ENCODE results near the gene CATSPERZ. TPM values are rescaled to one million over a fixed set of nuclear protein-coding genes. Genes with fewer than 3 reads are reported as not detected.
A peak's percentile ranks its signal among the peaks of the same experiment; 100 is the strongest.

The CATSPERZ gene
- total and polyA plus RNA-seq, 2 of the 13 experiments (the other 11 are each of a cell fraction or from before 2014, with no cell fraction given), result 0.22 to 0.48 TPM

- TF ChIP-seq ZNF460 (CRISPR knock-in tag; IDR thresholded peaks at IDR 0.05; ENCODE audit: borderline replicate concordance) (no peak), ZNF775 (CRISPR knock-in tag; IDR thresholded peaks at IDR 0.05; ENCODE audit: borderline replicate concordance) (no peak), EZH2 (conservative IDR thresholded peaks at IDR 0.05; ENCODE audit: low read depth, low read length) (no peak), BORCS8-MEF2B (CRISPR knock-in tag; IDR thresholded peaks at IDR 0.05) (no peak), SIX1 (CRISPR knock-in tag; IDR thresholded peaks at IDR 0.05; ENCODE audit: borderline replicate concordance) (no peak), ZNF569 (CRISPR knock-in tag; IDR thresholded peaks at IDR 0.05; ENCODE audit: borderline replicate concordance) (no peak), ZNF383 (CRISPR knock-in tag; IDR thresholded peaks at IDR 0.05; ENCODE audit: borderline replicate concordance) (no peak), MTF2 (CRISPR knock-in tag; IDR thresholded peaks at IDR 0.05; ENCODE audit: borderline replicate concordance) (no peak), GZF1 (CRISPR knock-in tag; IDR thresholded peaks at IDR 0.05) (no peak), ATF1 (CRISPR knock-in tag; IDR thresholded peaks at IDR 0.05) (no peak), ZNF296 (CRISPR knock-in tag; conservative IDR thresholded peaks at IDR 0.05) (no peak), ZBTB2 (CRISPR knock-in tag; IDR thresholded peaks at IDR 0.05; ENCODE audit: low read depth) (no peak), ZNF205 (CRISPR knock-in tag; IDR thresholded peaks at IDR 0.05) (no peak), POGZ (CRISPR knock-in tag; IDR thresholded peaks at IDR 0.05) (no peak), FOXP1 (IDR thresholded peaks at IDR 0.05) (no peak), FOXP1 (CRISPR knock-in tag; IDR thresholded peaks at IDR 0.05) (no peak), TBP (CRISPR knock-in tag; IDR thresholded peaks at IDR 0.05) (no peak), ESRRA (CRISPR knock-in tag; IDR thresholded peaks at IDR 0.05; ENCODE audit: low read depth) (no peak), HOXA7 (CRISPR knock-in tag; IDR thresholded peaks at IDR 0.05) (no peak), SMARCC2 (IDR thresholded peaks at IDR 0.05) (no peak), ZNF12 (CRISPR knock-in tag; IDR thresholded peaks at IDR 0.05) (no peak), ZSCAN31 (CRISPR knock-in tag; IDR thresholded peaks at IDR 0.05; ENCODE audit: low read depth) (peak; percentile 64; the same call in 1 of the 2 replicates), ZNF329 (CRISPR knock-in tag; IDR thresholded peaks at IDR 0.05; ENCODE audit: low read depth) (no peak), DNMT3B (CRISPR knock-in tag; conservative IDR thresholded peaks at IDR 0.05) (no peak), PRMT3 (CRISPR knock-in tag; IDR thresholded peaks at IDR 0.05; ENCODE audit: borderline replicate concordance, low read depth) (no peak), MED1 (CRISPR knock-in tag; IDR thresholded peaks at IDR 0.05) (no peak)
- TF ChIP-seq, protein P1, sequence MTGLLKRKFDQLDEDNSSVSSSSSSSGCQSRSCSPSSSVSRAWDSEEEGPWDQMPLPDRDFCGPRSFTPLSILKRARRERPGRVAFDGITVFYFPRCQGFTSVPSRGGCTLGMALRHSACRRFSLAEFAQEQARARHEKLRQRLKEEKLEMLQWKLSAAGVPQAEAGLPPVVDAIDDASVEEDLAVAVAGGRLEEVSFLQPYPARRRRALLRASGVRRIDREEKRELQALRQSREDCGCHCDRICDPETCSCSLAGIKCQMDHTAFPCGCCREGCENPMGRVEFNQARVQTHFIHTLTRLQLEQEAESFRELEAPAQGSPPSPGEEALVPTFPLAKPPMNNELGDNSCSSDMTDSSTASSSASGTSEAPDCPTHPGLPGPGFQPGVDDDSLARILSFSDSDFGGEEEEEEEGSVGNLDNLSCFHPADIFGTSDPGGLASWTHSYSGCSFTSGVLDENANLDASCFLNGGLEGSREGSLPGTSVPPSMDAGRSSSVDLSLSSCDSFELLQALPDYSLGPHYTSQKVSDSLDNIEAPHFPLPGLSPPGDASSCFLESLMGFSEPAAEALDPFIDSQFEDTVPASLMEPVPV (CRISPR knock-in tag; IDR thresholded peaks at IDR 0.05), result no peak
- TF ChIP-seq, protein P2, sequence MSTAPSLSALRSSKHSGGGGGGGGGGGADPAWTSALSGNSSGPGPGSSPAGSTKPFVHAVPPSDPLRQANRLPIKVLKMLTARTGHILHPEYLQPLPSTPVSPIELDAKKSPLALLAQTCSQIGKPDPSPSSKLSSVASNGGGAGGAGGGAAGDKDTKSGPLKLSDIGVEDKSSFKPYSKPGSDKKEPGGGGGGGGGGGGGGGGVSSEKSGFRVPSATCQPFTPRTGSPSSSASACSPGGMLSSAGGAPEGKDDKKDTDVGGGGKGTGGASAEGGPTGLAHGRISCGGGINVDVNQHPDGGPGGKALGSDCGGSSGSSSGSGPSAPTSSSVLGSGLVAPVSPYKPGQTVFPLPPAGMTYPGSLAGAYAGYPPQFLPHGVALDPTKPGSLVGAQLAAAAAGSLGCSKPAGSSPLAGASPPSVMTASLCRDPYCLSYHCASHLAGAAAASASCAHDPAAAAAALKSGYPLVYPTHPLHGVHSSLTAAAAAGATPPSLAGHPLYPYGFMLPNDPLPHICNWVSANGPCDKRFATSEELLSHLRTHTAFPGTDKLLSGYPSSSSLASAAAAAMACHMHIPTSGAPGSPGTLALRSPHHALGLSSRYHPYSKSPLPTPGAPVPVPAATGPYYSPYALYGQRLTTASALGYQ (CRISPR knock-in tag; IDR thresholded peaks at IDR 0.05), result no peak
These were observed 14.9 kb upstream of the CATSPERZ start, which contains the start of gene GPR137 (continued) for GRCh38 chr11:64284962-64285884.

Data from HepG2 (cell line).